ENCODE data around the gene NUP37. TPM values are rescaled to one million over a fixed set of nuclear protein-coding genes. Genes with fewer than 3 reads are reported as not detected.
"Not testable (repeated sequence)": the region's sequence is repeated elsewhere in the genome, so short reads cannot be mapped to it uniquely, and the experiment has no call there.

NUP37 gene
- total and polyA plus RNA-seq, 7 experiments from 2014 or later, result 11.9 to 47.5 (median 20.7) TPM

GRCh38 chr12:102142866-102143373, 23.0 kb upstream of the NUP37 start:
- Mint-ChIP-seq H3K27ac (peak overlapping the region in 4 of 9 donors; percentile 13 to 39 (median 23)), H3K36me3 (peaks cover 0 to 69% (median 6%) of the 10 kb centered on the region in 5 donors), H3K4me1 (peaks cover 0 to 28% (median 9%) of the 10 kb centered on the region in 7 donors), H3K4me3 (peak overlapping the region in 5 of 10 donors; percentile 16 to 63 (median 21)), H3K9me3 (peaks cover 0 to 14% (median 2%) of the 10 kb centered on the region in 11 donors)
- H3K27ac ChIP-seq (ENCODE audit: low read depth, low read length); POLR2A ChIA-PET; H3K4me3 ChIP-seq (ENCODE audit: low read length); H3K4me1 ChIP-seq (ENCODE audit: control insufficient read depth in 2 of 2, insufficient read depth in 2 of 2, low read length in 2 of 2); H3K36me3 ChIP-seq (ENCODE audit: control insufficient read depth in 2 of 3, insufficient read depth in 3 of 3, low read length in 3 of 3); H3K9me3 ChIP-seq (ENCODE audit: control insufficient read depth in 2 of 3, low read length in 3 of 3); CTCF ChIA-PET; ATAC-seq; H3K27me3 Mint-ChIP-seq; H3K27me3 ChIP-seq (ENCODE audit: control insufficient read depth in 2 of 2, insufficient read depth in 2 of 2, low read length in 2 of 2); intact Hi-C loops (cut with micrococcal nuclease): not testable (repeated sequence)
- peak in 5 of 9 donors; percentile 2 to 28 (median 8) for DNase-seq

DNA sequence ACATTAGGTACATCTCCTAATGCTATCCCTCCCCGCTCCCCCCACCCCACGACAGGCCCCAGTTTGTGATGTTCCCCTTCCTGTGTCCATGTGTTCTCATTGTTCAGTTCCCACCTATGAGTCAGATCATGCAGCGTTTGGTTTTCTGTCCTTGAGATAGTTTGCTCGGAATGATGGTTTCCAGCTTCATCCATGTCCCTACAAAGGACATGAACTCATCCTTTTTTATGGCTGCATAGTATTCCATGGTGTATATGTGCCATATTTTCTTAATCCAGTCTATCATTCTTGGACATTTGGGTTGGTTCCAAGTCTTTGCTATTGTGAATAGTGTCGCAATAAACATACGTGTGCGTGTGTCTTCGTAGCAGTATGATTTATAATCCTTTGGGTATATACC, 17.7 kb upstream of the NUP37 start:
- H3K4me1 ChIP-seq (ENCODE audit: control insufficient read depth in 2 of 2, insufficient read depth in 2 of 2, low read length in 2 of 2); DNase-seq; H3K27me3 ChIP-seq (ENCODE audit: control insufficient read depth in 2 of 2, insufficient read depth in 2 of 2, low read length in 2 of 2); H3K27ac Mint-ChIP-seq; CTCF ChIA-PET; H3K36me3 ChIP-seq (ENCODE audit: control insufficient read depth in 2 of 3, insufficient read depth in 3 of 3, low read length in 3 of 3); H3K4me3 ChIP-seq (ENCODE audit: low read length); H3K27ac ChIP-seq (ENCODE audit: low read depth, low read length); H3K27me3 Mint-ChIP-seq; ATAC-seq; POLR2A ChIA-PET; intact Hi-C loops (cut with micrococcal nuclease); H3K4me3 Mint-ChIP-seq; H3K9me3 ChIP-seq (ENCODE audit: control insufficient read depth in 2 of 3, low read length in 3 of 3): not testable (repeated sequence)
- Mint-ChIP-seq H3K4me1 (peaks cover 0 to 19% (median 5%) of the 10 kb centered on the region in 7 donors), H3K36me3 (peaks cover 0 to 77% (median 6%) of the 10 kb centered on the region in 5 donors), H3K9me3 (peaks cover 0 to 16% (median 5%) of the 10 kb centered on the region in 11 donors)

DNA sequence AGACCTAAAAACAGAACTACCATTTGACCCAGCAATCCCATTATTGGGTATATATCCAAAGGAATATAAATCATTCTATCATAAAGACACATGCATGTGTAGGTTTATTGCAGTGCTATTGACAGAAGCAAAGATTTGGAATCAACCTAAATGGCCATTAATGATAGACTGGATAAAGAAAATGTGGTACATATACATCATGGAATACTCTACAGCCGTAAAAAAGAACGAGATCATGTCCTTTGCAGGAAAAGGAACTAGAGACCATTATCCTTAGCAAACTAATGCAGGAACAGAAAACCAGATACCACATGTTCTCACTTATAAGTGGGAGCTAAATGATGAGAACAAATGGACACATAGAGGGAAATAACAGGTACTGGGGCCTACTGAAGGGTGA, 11.5 kb upstream of the NUP37 start:
- POLR2A ChIA-PET; H3K27ac ChIP-seq (ENCODE audit: low read depth, low read length); intact Hi-C loops (cut with micrococcal nuclease); DNase-seq; H3K27me3 Mint-ChIP-seq; H3K4me3 Mint-ChIP-seq; H3K4me1 Mint-ChIP-seq; CTCF ChIA-PET; H3K27me3 ChIP-seq (ENCODE audit: control insufficient read depth in 2 of 2, insufficient read depth in 2 of 2, low read length in 2 of 2); H3K36me3 ChIP-seq (ENCODE audit: control insufficient read depth in 2 of 3, insufficient read depth in 3 of 3, low read length in 3 of 3); H3K9me3 ChIP-seq (ENCODE audit: control insufficient read depth in 2 of 3, low read length in 3 of 3); ATAC-seq; H3K27ac Mint-ChIP-seq; H3K4me1 ChIP-seq (ENCODE audit: control insufficient read depth in 2 of 2, insufficient read depth in 2 of 2, low read length in 2 of 2); H3K4me3 ChIP-seq (ENCODE audit: low read length): not testable (repeated sequence)
- Mint-ChIP-seq H3K9me3 (peaks cover 0 to 16% (median 2%) of the 10 kb centered on the region in 11 donors), H3K36me3 (peaks cover 0 to 66% (median 13%) of the 10 kb centered on the region in 5 donors)

GRCh38 chr12:102130720-102131119, 10.8 kb upstream of the NUP37 start:
- H3K4me1 Mint-ChIP-seq; POLR2A ChIA-PET; ATAC-seq; H3K4me3 ChIP-seq (ENCODE audit: low read length); H3K27me3 ChIP-seq (ENCODE audit: control insufficient read depth in 2 of 2, insufficient read depth in 2 of 2, low read length in 2 of 2); H3K27ac ChIP-seq (ENCODE audit: low read depth, low read length); H3K27ac Mint-ChIP-seq; H3K36me3 ChIP-seq (ENCODE audit: control insufficient read depth in 2 of 3, insufficient read depth in 3 of 3, low read length in 3 of 3); H3K4me1 ChIP-seq (ENCODE audit: control insufficient read depth in 2 of 2, insufficient read depth in 2 of 2, low read length in 2 of 2); H3K9me3 ChIP-seq (ENCODE audit: control insufficient read depth in 2 of 3, low read length in 3 of 3); intact Hi-C loops (cut with micrococcal nuclease); H3K4me3 Mint-ChIP-seq; CTCF ChIA-PET; DNase-seq; H3K27me3 Mint-ChIP-seq: not testable (repeated sequence)
- peaks cover 0 to 66% (median 13%) of the 10 kb centered on the region in 5 donors for H3K36me3 Mint-ChIP-seq
- peaks cover 0 to 16% (median 2%) of the 10 kb centered on the region in 11 donors for H3K9me3 Mint-ChIP-seq

DNA sequence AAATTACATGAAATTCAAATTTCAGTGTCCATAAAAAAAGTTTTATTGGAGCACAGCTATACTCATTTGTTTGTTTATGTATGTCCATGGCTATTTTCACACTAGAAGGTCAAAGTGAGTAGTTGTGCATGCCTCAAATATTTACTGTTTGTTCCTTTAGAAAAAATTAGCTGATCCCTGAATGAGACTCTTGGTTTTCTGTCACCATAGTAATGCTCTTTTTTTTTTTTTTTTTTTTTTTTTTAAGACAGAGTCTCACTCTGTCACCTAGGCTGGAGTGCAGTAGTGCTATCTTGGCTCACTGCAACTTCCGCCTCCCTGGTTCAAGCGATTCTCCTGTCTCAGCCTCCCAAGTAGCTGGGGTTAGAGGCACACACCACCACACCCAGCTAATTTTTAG, 1.4 kb upstream of the NUP37 start:
- Mint-ChIP-seq H3K27ac (peak overlapping the region in 1 of 9 donors; percentile 42), H3K36me3 (peaks cover 0 to 26% (median 4%) of the 10 kb centered on the region in 5 donors), H3K4me3 (peak overlapping the region in 6 of 10 donors; percentile 92 to 98 (median 94)), H3K4me1 (peaks cover 12 to 52% (median 23%) of the 10 kb centered on the region in 7 donors)
- peaks cover 9 to 14% of the 10 kb centered on the region in 2 donors for H3K4me1 ChIP-seq (ENCODE audit: control insufficient read depth in 2 of 2, insufficient read depth in 2 of 2, low read length in 2 of 2)
- H3K4me3 ChIP-seq (ENCODE audit: low read length); H3K9me3 ChIP-seq (ENCODE audit: control insufficient read depth in 2 of 3, low read length in 3 of 3); H3K27me3 ChIP-seq (ENCODE audit: control insufficient read depth in 2 of 2, insufficient read depth in 2 of 2, low read length in 2 of 2); H3K27me3 Mint-ChIP-seq; DNase-seq; H3K36me3 ChIP-seq (ENCODE audit: control insufficient read depth in 2 of 3, insufficient read depth in 3 of 3, low read length in 3 of 3); H3K9me3 Mint-ChIP-seq; ATAC-seq: not testable (repeated sequence)
- CTCF ChIA-PET, result interaction anchor here (0.6 kb wide), 1 partner anchor 1667 kb away, joined by 4 read pairs; no protein-coding TSS in a partner anchor
- intact Hi-C loops (cut with micrococcal nuclease), result loop anchor here (2.0 to 10.0 kb wide), 5 partner anchors 183 to 1921 kb away; partner anchors contain the start of genes ACTR6 (in 2 of the 2), DRAM1 (in 1 of the 2) and NT5DC3 (in 1 of the 2)
- H3K27ac ChIP-seq (ENCODE audit: low read depth, low read length), result peak overlapping the region; percentile 91
- POLR2A ChIA-PET, result interaction anchor here (0.6 to 2.6 kb wide), 3 partner anchors 10 to 60 kb away, joined by 3 to 10 read pairs (median 3); partner anchors contain the start of gene WASHC3

DNA sequence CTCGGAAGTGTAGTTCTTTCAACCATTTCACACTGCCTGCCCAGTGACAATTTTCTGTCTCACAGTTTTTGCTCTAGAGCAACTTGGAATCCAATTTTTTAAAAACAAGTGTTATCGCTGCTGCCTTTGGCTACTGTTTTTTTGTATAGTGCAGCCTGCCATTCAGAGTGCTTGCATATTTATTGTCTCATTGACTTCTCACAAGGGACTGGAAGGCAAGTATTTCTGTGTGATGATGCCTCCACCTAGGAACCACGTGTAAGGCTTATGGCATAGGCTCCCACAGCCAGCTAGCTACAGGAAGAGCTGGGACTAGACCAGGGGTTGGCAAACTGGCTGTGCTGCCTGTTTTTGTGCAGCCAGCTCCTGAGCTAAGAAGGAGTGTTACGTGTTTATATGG, 972 bp upstream of the NUP37 start:
- H3K4me1 ChIP-seq (ENCODE audit: control insufficient read depth in 2 of 2, insufficient read depth in 2 of 2, low read length in 2 of 2), result peaks cover 9 to 14% of the 10 kb centered on the region in 2 donors
- DNase-seq (no peak), ATAC-seq (no peak)
- intact Hi-C loops (cut with micrococcal nuclease), result loop anchor here (1.0 to 10.0 kb wide), 11 partner anchors 59 to 1920 kb away; partner anchors contain the start of genes ACTR6 (in 2 of the 2), DEPDC4 (in 1 of the 2), DRAM1 (in 1 of the 2) and GNPTAB (in 1 of the 2)
- peaks cover 14 to 52% (median 23%) of the 10 kb centered on the region in 7 donors for H3K4me1 Mint-ChIP-seq
- peaks cover 0 to 24% (median 8%) of the 10 kb centered on the region in 5 donors for H3K36me3 Mint-ChIP-seq
- H3K4me3 ChIP-seq (ENCODE audit: low read length), result peak overlapping the region; percentile 93
- H3K36me3 ChIP-seq (ENCODE audit: control insufficient read depth in 2 of 3, insufficient read depth in 3 of 3, low read length in 3 of 3), result no peaks in the 10 kb centered on the region
- H3K9me3 ChIP-seq (ENCODE audit: control insufficient read depth in 2 of 3, low read length in 3 of 3), result no peaks in the 10 kb centered on the region
- H3K27me3 ChIP-seq (ENCODE audit: control insufficient read depth in 2 of 2, insufficient read depth in 2 of 2, low read length in 2 of 2), result no peaks in the 10 kb centered on the region
- ChIA-PET CTCF (interaction anchor here (0.6 kb wide), 1 partner anchor 1667 kb away, joined by 4 read pairs; no protein-coding TSS in a partner anchor), POLR2A (interaction anchor here (0.6 to 2.6 kb wide), 4 partner anchors 9 to 59 kb away, joined by 3 to 10 read pairs (median 4); partner anchors contain the start of gene WASHC3)
- peak overlapping the region; percentile 91 for H3K27ac ChIP-seq (ENCODE audit: low read depth, low read length)
- peak overlapping the region; percentile 88 to 98 (median 93) for H3K4me3 Mint-ChIP-seq
- H3K9me3 Mint-ChIP-seq, result no peaks in the 10 kb centered on the region
- H3K27ac Mint-ChIP-seq, result peak overlapping the region; percentile 86 to 97 (median 92)
- no peaks in the 10 kb centered on the region for H3K27me3 Mint-ChIP-seq
